Measurements from ENCODE around the gene CAMTA2. TPM values are rescaled to one million over a fixed set of nuclear protein-coding genes. Genes with fewer than 3 reads are reported as not detected.
"Not testable (repeated sequence)": the region's sequence is repeated elsewhere in the genome, so short reads cannot be mapped to it uniquely, and the experiment has no call there.

CAMTA2 gene
- total RNA-seq, 2 experiments from 2014 or later = 101 to 109 TPM

DNA sequence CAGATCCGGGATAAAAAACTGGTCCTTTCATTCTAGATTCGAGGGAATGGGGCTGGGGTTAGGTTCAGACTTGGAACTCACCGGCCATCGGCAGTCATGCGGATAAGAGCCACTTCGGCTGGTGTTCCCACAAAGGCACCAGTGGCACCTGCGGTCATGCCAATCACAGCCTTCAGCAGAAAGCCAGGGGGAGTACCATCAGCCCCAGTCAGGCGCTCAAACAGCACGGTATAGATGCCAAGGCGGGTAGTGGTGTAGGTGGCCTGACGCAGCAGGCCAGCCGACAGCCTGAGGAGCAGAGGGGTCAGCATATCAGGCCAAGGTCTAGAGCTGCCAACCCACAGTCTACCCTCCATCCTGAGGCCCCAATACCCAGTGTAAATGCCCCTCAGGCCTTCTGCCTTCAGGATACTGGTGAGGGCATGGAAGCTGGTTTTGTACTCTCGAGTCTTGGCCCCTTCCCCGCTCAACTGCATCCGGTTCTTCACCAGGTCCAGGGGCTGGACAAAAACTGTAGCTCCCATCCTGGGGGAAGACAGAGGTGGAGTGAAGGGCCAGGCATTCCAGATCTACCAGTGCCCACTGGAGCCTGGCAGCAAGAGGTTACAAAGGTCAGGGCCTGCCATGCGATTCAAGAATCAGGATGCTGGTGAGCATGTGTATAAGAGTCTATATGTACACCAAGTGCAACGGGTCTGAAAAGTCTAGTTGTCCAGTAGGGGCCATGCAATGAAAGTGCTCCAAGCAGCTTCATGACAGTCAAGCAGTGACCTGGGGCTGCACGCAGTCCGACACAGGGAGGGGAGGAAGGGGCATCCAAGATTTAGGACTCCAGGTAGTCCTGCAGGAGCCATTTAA is 48.6 kb downstream of the CAMTA2 start:
- DNase-seq = no peak
- Mint-ChIP-seq H3K4me3 (peak overlapping the region; percentile 90), H3K27me3 (peaks cover 1% of the 10 kb centered on the region), H3K36me3 (peaks cover 55% of the 10 kb centered on the region), H3K27ac (peak overlapping the region; percentile 95), H3K9me3 (no peaks in the 10 kb centered on the region), H3K4me1 (ENCODE audit: low read depth) (peaks cover 45% of the 10 kb centered on the region)
- intact Hi-C loops (cut with micrococcal nuclease) = loop anchor here (1.0 kb wide), 1 partner anchor 30 kb away; no protein-coding TSS in a partner anchor
- ChIA-PET CTCF (interaction anchor here (0.8 to 2.4 kb wide), 9 partner anchors 19 to 229 kb away, joined by 3 to 13 read pairs (median 5); partner anchors contain the start of genes CAMTA2, CHRNE and SPAG7), POLR2A (interaction anchor here (1.1 to 21.0 kb wide), 9 partner anchors 11 to 303 kb away, joined by 3 to 346 read pairs (median 7); partner anchors contain the start of genes C17orf107, CAMTA2, ENO3 and PFN1)

DNA sequence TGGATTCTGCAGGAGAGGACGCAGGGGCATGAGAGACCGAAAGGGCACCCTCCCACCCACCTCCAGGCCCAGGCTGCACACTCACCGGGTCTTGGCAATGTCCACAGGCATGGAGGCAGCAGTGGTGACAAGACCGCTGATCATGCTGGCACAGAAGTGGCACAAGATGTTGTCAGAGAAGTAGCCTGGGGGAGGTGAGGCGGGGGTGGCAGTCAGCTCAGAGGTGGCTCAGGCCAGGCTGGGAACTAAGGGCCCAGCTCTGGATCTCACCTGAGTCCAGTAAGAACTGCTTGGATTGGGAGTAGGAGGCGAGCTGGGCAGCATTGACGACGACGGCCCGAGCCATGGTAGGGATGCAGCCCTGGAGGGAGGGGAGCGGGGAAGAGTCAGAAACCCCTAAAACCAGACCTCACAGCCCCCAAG is 49.4 kb downstream of the CAMTA2 start:
- Mint-ChIP-seq H3K4me1 (ENCODE audit: low read depth) (peaks cover 44% of the 10 kb centered on the region), H3K27ac (peak overlapping the region; percentile 95), H3K27me3 (peaks cover 1% of the 10 kb centered on the region), H3K9me3 (no peaks in the 10 kb centered on the region), H3K4me3 (peak overlapping the region; percentile 90), H3K36me3 (peaks cover 50% of the 10 kb centered on the region)
- DNase-seq = no peak
- intact Hi-C loops (cut with micrococcal nuclease) = no loop called here
- ChIA-PET POLR2A (interaction anchor here (4.2 to 21.0 kb wide), 2 partner anchors 12 to 28 kb away, joined by 64 to 346 read pairs; partner anchors contain the start of genes ENO3, PFN1 and SPAG7), CTCF (interaction anchor here (0.9 to 1.3 kb wide), 2 partner anchors 35 to 94 kb away, joined by 3 read pairs; partner anchors contain the start of gene CHRNE)

DNA sequence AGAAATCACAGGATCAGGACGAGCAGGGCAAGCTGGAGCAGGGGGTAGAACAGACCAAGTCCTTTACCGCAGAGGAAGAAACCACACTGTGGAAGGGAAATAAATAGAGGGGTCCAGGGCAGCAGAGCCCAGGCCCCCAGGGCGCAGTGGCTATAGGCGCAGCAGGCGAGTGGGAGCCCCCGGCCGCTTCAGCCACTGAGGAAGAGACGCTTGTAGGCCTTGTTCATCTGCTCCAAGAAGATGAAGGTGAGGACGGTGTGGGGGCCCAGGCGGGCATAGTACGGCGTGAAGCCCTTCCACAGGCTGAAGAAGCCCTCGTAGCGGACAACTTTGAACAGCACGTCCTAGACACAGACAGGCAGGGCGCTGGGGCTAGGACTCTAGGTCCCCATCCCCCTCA is 49.9 kb downstream of the CAMTA2 start:
- no peak overlapping the region for H3K27ac Mint-ChIP-seq
- H3K27me3 Mint-ChIP-seq = peaks cover 1% of the 10 kb centered on the region
- no peak for DNase-seq
- no peaks in the 10 kb centered on the region for H3K9me3 Mint-ChIP-seq
- ChIA-PET POLR2A (interaction anchor here (4.2 to 21.0 kb wide), 2 partner anchors 12 to 29 kb away, joined by 64 to 346 read pairs; partner anchors contain the start of genes ENO3, PFN1 and SPAG7), CTCF (interaction anchor here (0.9 to 1.3 kb wide), 2 partner anchors 34 to 94 kb away, joined by 3 read pairs; partner anchors contain the start of gene CHRNE)
- peaks cover 45% of the 10 kb centered on the region for H3K36me3 Mint-ChIP-seq
- intact Hi-C loops (cut with micrococcal nuclease) = no loop called here
- peak overlapping the region; percentile 90 for H3K4me3 Mint-ChIP-seq
- H3K4me1 Mint-ChIP-seq (ENCODE audit: low read depth) = peaks cover 39% of the 10 kb centered on the region

DNA sequence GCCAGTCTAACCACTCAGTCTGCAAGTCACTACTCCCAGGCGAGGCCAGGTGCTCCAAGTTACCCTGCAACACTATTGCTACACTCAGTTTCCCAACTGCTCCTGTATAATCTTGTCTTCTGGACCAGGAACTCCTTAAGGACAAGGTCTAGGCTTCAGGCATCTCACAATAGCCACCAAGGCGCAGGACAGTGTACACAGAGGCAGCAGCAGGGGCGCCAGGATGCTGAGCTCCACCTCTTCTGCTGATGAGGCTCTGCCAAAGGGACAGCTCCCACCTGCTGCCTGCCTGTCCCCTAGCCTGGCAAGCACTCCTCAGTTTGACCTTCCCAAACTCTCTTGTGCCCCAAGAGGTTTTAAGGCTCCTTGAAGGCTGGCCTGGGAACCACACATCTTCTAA is 51.0 kb downstream of the CAMTA2 start:
- ChIA-PET CTCF (no interaction called here), POLR2A (no interaction called here)
- H3K36me3 Mint-ChIP-seq = peaks cover 34% of the 10 kb centered on the region
- H3K4me1 Mint-ChIP-seq (ENCODE audit: low read depth) = peaks cover 28% of the 10 kb centered on the region
- H3K4me3 Mint-ChIP-seq = no peak overlapping the region
- peaks cover 1% of the 10 kb centered on the region for H3K27me3 Mint-ChIP-seq
- no peaks in the 10 kb centered on the region for H3K9me3 Mint-ChIP-seq
- DNase-seq = no peak
- H3K27ac Mint-ChIP-seq = no peak overlapping the region
- intact Hi-C loops (cut with micrococcal nuclease) = no loop called here

DNA sequence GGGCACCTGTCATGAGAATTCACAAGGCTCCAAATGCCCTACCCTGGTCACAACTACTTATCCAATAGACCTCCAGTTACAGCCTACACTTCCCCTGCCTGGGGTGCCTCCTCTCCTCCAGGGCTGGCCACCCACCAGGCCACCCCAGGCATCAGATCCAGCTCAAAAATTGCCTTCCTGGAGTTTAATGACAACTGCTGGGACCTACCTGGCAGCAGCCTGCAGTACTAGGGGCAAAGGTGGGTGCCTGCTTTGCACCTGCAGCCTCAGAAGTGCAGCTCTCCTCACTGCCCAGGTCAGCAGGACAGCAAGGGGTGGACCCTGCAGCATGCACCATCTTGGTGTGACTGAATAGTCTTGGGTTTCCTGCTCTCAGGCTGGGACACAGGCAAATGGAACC is 51.8 kb downstream of the CAMTA2 start:
- H3K9me3 Mint-ChIP-seq = no peaks in the 10 kb centered on the region
- no peak for DNase-seq
- no peak overlapping the region for H3K4me3 Mint-ChIP-seq
- ChIA-PET CTCF (interaction anchor here (0.6 kb wide), 1 partner anchor 27 kb away, joined by 3 read pairs; no protein-coding TSS in a partner anchor), POLR2A (no interaction called here)
- H3K4me1 Mint-ChIP-seq (ENCODE audit: low read depth) = peaks cover 24% of the 10 kb centered on the region
- H3K36me3 Mint-ChIP-seq = peaks cover 26% of the 10 kb centered on the region
- no peak overlapping the region for H3K27ac Mint-ChIP-seq
- intact Hi-C loops (cut with micrococcal nuclease) = no loop called here
- H3K27me3 Mint-ChIP-seq = peaks cover 1% of the 10 kb centered on the region

DNA sequence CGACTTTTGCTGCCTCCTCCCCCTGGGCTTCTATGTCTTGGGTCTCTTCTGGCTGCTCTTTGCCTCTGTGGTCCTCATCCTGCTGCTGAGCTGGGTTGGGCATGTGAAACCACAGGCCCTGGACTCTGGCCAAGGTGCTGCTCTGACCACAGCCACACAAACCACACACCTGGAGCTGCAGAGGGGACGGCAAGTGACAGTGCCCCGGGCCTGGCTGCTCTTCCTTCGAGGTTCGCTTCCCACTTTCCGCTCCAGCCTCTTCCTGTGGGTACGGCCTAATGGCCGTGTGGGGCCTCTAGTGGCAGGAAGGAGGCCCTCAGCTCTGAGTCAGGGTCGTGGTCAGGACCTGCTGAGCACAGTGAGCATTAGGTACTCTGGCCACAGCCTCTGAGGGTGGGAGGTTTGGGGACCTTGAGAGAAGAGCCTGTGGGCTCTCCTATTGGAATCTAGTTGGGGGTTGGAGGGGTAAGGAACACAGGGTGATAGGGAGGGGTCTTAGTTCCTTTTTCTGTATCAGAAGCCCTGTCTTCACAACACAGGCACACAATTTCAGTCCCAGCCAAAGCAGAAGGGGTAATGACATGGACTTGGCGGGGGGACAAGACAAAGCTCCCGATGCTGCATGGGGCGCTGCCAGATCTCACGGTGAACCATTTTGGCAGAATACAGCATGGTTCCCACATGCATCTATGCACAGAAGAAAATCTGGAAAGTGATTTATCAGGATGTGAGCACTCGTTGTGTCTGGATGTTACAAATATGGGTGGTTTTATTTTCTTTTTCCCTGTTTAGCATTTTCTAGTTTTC is 53.1 kb downstream of the CAMTA2 start:
- Mint-ChIP-seq H3K4me1 (ENCODE audit: low read depth) (peaks cover 24% of the 10 kb centered on the region), H3K4me3 (peak overlapping the region; percentile 14), H3K27me3 (no peaks in the 10 kb centered on the region), H3K36me3 (peaks cover 20% of the 10 kb centered on the region), H3K27ac (no peak overlapping the region), H3K9me3 (no peaks in the 10 kb centered on the region)
- intact Hi-C loops (cut with micrococcal nuclease) = no loop called here
- peak; percentile 31 for DNase-seq
- CTCF ChIA-PET = interaction anchor here (1.0 to 1.6 kb wide), 4 partner anchors 13 to 32 kb away, joined by 3 to 6 read pairs (median 4); partner anchors contain the start of gene CHRNE
- POLR2A ChIA-PET = interaction anchor here (1.0 to 1.6 kb wide), 2 partner anchors 10 to 14 kb away, joined by 3 to 9 read pairs; partner anchors contain the start of gene PFN1

DNA sequence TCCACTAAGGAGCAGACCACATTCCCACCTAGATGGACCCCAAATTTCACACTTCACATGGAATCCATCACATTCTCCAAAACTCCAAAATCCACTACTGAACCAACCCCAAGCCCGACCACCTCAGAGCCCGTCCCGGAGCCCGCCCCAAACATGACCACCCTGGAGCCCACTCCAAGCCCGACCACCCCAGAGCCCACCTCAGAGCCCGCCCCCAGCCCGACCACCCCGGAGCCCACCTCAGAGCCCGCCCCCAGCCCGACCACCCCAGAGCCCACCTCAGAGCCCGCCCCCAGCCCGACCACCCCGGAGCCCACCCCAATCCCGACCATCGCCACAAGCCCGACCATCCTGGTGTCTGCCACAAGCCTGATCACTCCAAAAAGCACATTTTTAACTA is 53.8 kb downstream of the CAMTA2 start:
- H3K9me3 Mint-ChIP-seq = no peaks in the 10 kb centered on the region
- peaks cover 19% of the 10 kb centered on the region for H3K4me1 Mint-ChIP-seq (ENCODE audit: low read depth)
- intact Hi-C loops (cut with micrococcal nuclease) = no loop called here
- ChIA-PET CTCF (interaction anchor here (1.0 to 1.6 kb wide), 4 partner anchors 13 to 31 kb away, joined by 3 to 6 read pairs (median 4); partner anchors contain the start of gene CHRNE), POLR2A (interaction anchor here (1.0 to 1.6 kb wide), 2 partner anchors 9 to 15 kb away, joined by 3 to 9 read pairs; partner anchors contain the start of gene PFN1)
- H3K36me3 Mint-ChIP-seq = peaks cover 15% of the 10 kb centered on the region
- no peak overlapping the region for H3K27ac Mint-ChIP-seq
- no peak for DNase-seq
- H3K4me3 Mint-ChIP-seq = no peak overlapping the region
- H3K27me3 Mint-ChIP-seq = no peaks in the 10 kb centered on the region

DNA sequence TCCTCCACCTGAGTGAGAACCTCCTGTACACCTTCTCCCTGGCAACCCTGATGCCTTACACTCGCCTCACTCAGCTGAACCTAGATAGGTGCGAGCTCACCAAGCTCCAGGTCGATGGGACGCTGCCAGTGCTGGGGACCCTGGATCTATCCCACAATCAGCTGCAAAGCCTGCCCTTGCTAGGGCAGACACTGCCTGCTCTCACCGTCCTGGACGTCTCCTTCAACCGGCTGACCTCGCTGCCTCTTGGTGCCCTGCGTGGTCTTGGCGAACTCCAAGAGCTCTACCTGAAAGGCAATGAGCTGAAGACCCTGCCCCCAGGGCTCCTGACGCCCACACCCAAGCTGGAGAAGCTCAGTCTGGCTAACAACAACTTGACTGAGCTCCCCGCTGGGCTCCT is 54.7 kb downstream of the CAMTA2 start:
- no peak overlapping the region for H3K4me3 Mint-ChIP-seq
- POLR2A ChIA-PET = interaction anchor here (0.8 to 0.9 kb wide), 2 partner anchors 10 to 12 kb away, joined by 3 to 5 read pairs; no protein-coding TSS in a partner anchor

DNA sequence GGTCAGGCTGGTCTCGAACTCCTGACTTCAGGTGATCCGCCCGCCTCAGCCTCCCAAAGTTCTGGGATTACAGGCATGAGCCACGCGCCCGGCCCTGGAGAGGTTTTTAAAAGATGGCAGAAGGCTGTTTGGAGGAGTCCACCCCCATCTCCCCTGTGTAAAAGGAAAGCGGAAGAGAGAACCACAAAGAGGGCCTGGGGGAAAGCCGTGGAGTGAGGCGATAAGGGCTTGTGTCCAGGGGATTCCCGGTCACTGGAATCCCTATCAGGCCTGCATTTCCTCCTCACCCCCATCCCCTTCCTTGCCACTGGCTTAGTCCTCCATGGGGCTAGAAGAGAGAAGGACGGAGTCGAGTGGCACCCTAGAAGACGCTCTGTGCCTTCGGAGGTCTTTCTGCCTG is 55.5 kb downstream of the CAMTA2 start, which contains the start of gene GP1BA:
Gene GP1BA (plus strand): TSS at position 315 of the 400 bp plus-strand sequence. CDS start 328 bp downstream, outside the sequence.
- intact Hi-C loops (cut with micrococcal nuclease) = no loop called here
- ChIA-PET CTCF (interaction anchor here (0.7 to 1.0 kb wide), 2 partner anchors 15 to 29 kb away, joined by 3 read pairs; partner anchors contain the start of gene CHRNE), POLR2A (no interaction called here)
- no peak within 1 kb of the TSS for H3K27ac Mint-ChIP-seq
- DNase-seq = no peak
- no peak within 1 kb of the TSS for H3K4me3 Mint-ChIP-seq
- H3K9me3 Mint-ChIP-seq = no peaks in the 10 kb centered on the region
- H3K36me3 Mint-ChIP-seq = peaks cover 7% of the 10 kb centered on the region
- H3K4me1 Mint-ChIP-seq (ENCODE audit: low read depth) = peaks cover 13% of the 10 kb centered on the region
- no peaks in the 10 kb centered on the region for H3K27me3 Mint-ChIP-seq

More for the DNA sequence above, 54.7 kb downstream of the CAMTA2 start:
- Mint-ChIP-seq H3K9me3 (no peaks in the 10 kb centered on the region), H3K36me3 (peaks cover 7% of the 10 kb centered on the region), H3K27ac (no peak overlapping the region), H3K27me3 (no peaks in the 10 kb centered on the region), H3K4me1 (ENCODE audit: low read depth) (peaks cover 13% of the 10 kb centered on the region)
- CTCF ChIA-PET = interaction anchor here (1.0 kb wide), 1 partner anchor 29 kb away, joined by 3 read pairs; the partner anchor contains the start of gene CHRNE
- intact Hi-C loops (cut with micrococcal nuclease) = no loop called here
- no peak for DNase-seq

DNA sequence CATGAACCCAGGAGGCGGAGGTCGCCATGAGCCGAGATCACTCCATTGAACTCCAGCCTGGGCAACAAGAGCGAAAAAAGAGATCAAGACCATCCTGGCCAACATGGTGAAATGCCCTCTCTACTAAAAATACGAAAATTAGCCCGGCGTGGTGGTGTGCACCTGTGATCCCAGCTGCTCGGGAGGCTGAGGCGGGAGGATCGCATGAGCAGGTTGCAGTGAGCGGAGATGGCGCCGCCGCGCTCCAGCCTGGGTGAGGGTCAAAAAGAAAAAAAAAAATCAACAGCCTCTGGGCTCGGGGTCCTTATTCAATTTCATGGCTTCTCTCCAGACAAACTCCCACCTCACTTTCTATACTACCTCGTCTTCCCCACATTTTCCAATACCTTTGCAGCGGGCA is 58.6 kb downstream of the CAMTA2 start:
- CTCF ChIA-PET = no interaction called here
- no peak overlapping the region for H3K4me3 Mint-ChIP-seq

DNA sequence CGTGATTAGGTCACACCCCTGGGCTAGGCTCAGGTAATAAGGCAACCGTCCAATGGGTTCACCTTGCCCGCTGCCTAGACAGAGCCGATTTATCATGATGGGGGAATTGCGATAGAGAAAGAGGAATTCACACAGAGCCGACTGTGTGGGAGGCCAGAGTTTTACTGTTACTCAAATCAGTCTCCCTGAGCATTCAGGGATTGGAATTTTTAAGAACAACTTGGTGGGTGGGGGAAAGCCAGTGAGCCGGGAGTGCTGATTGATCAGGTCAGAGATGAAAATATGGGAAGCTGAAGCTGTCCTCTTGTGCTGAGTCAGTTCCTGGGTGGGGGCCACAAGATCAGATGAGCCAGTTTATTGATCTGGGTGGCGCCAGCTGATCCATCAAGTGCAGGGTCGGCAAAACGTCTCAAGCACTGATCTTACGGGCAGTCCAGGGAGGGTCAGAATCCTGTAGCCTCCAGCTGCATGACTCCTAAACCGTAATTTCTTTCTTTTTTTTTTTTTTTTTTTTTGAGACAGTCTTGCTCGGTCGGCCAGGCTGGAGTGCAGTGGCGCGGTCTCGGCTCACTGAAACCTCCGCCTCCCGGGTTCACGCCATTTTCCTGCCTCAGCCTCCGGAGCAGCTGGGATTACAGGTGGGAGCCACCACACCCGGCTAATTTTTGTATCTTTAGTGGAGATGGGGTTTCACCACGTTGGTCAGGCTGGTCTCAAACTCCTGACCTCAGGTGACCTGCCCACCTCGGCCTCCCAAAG is 60.7 kb downstream of the CAMTA2 start:
- intact Hi-C loops (cut with micrococcal nuclease); H3K4me3 Mint-ChIP-seq; H3K4me1 Mint-ChIP-seq (ENCODE audit: low read depth); H3K27ac Mint-ChIP-seq; H3K36me3 Mint-ChIP-seq; DNase-seq; H3K27me3 Mint-ChIP-seq; H3K9me3 Mint-ChIP-seq; CTCF ChIA-PET: not testable (repeated sequence)
- POLR2A ChIA-PET = interaction anchor here (1.8 kb wide), 1 partner anchor 13 kb away, joined by 5 read pairs; the partner anchor contains the start of genes RNF167 and SLC25A11

More for the DNA sequence above, 58.6 kb downstream of the CAMTA2 start:
- Mint-ChIP-seq H3K9me3 (no peaks in the 10 kb centered on the region), H3K27ac (no peak overlapping the region), H3K4me1 (ENCODE audit: low read depth) (peaks cover 4% of the 10 kb centered on the region), H3K36me3 (no peaks in the 10 kb centered on the region), H3K27me3 (no peaks in the 10 kb centered on the region)
- intact Hi-C loops (cut with micrococcal nuclease) = no loop called here
- POLR2A ChIA-PET = no interaction called here
- DNase-seq = no peak

All from activated CD4-positive, alpha-beta memory T cell treated with anti-CD3 and anti-CD28 coated beads for 36 hours (primary cell).